Measurements from ENCODE around the gene AGMO.

The AGMO gene

DNA sequence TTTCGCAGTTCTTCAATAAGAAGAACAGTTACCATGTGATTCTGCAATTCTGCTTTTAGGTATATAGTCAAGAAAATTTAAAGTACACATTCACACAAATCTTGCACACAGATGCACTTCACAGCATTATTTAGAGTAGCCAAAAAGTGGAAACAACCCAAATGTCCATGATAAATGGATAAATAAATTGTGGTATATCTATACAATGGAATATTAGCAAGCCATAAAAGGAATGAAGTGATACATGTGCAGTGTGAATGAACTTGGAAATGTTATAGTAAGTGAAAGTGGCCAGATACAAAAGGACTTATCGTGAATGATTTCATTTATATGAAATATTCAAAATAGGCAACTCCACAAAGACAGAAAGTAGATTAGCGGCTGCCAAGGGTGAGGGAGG lies 109.1 kb downstream of the AGMO start:
- DNase-seq: no peak

- DNase-seq: no peak
These were observed 115.1 kb downstream of the AGMO start for GRCh38 chr7:15446722-15447121.

GRCh38 chr7:15446280-15446679 lies 115.5 kb downstream of the AGMO start:
- DNase-seq: no peak

GRCh38 chr7:15441915-15442314 lies 119.9 kb downstream of the AGMO start:
- DNase-seq: no peak

GRCh38 chr7:15440482-15440881 lies 121.3 kb downstream of the AGMO start:
- no peak for DNase-seq

DNA sequence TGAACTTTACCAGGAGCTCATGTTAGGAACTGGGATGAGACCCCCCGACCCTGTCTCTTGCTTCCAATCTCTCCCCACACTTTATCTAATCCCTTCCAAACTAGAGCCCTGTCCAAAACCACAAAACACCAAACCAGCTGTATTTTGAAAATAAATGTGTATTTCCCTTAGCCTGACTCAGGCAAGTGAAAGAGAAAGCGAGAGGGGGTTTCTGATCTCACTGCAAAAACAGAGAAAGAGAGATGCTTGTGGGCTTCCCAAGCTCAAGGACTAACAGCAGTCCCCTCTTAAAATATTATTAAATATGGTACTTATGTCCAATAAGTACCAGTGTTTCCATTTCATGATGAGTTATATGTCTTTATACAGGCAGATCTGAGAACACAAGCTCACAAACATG lies 122.0 kb downstream of the AGMO start:
- DNase-seq: no peak

GRCh38 chr7:15433151-15433550 lies 128.7 kb downstream of the AGMO start:
- DNase-seq: no peak

DNA sequence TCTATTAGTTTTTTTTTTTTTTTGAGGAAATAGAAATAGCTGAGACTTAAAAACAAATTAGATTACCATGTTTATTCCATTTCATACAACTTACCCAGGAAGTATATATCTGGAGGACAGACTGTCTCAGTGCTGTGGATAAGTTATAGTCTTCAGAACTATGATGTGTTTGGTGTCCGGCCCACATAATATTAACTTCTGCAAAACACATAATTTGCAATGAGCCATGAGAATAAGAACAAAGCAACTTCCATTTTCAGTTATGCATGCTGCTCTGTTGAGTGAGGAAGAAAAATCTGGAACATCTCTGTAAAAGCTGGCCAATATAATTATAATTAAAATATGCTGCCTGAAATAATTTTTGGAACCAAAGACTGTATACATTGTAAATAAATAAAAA lies 130.9 kb downstream of the AGMO start:
- DNase-seq: no peak

DNA sequence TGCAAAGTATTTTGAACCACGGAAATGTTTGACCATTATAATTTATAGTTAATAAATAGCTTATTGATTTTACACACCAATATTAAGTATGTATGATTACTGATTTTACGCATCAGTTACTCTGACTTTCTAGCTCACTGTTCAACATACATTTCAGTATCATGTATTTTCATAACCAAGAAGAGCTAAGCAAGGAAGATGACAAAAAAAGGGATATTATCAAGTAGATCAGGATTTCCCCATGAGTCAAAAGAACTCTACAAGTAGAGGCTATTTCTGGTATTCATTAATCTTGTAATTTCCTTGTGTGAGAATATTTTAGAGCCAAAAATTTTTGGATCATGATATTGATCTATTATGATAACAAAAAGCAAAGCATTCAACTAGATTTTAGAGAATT lies 131.6 kb downstream of the AGMO start:
- no peak for DNase-seq

DNA sequence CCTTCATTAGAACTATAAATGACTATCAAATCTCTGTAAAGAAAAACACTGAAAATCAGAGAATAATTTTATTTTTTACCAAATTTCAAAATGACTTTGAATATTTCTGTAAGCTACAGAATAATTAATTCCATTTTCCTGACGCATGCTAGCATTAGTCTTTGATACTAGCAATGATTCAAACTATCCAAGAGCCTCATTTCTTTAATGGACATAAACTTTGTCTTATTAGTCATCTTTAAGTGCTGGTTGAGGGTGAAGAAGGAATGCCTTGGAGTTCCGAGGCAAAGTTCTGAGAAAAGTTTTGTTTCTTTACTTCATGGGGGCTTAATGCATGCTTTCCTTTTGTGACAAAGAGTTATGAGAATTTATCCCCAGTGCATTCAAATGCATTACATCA lies 137.3 kb downstream of the AGMO start:
- DNase-seq: no peak

GRCh38 chr7:15419596-15419995 lies 142.2 kb downstream of the AGMO start:
- no peak for DNase-seq

- no peak for DNase-seq
These were observed 143.6 kb downstream of the AGMO start for GRCh38 chr7:15418264-15418663.

- no peak for DNase-seq
These were observed 144.3 kb downstream of the AGMO start for GRCh38 chr7:15417341-15417988.

DNA sequence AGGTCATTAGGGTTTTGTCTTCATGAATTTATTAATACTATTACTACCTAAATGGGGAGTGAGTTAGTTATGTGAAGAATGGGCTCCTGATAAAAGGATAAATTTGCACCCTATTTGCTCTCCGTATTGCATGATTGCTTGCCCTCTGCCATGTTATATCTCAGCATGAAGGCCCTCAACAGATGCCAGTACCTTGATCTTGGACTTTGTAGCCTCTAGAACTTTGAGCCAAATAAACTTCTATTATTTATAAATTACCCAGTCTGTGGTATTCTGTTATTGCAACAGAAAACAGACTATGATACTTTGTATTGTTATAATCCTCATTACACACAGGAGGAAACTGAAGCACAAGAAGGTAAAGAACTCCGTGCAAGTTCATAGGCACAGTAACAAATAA lies 150.8 kb downstream of the AGMO start:
- no peak for DNase-seq

DNA sequence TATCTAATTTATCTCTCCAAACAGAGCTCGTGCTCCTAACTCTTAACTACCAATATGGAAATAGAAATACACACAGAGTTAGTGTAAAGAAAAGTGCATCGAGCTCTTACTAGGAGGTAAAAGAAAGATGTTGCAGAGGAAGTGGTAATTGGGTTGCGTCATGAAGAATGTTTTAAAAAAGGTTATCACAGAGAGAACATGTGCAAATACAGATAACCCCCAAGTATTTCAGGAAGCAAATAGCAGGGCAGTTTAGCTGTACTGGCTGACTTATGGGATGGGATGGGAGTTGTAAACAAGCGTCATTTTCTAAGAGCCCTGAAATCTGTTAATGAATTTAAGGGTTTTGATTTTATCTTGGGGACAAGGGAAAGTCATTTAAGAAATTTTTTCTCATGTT lies 153.9 kb downstream of the AGMO start:
- no peak for DNase-seq

GRCh38 chr7:15403751-15404150 lies 158.1 kb downstream of the AGMO start:
- DNase-seq: no peak

- DNase-seq: no peak
These were observed 158.5 kb downstream of the AGMO start for GRCh38 chr7:15403315-15403714.

DNA sequence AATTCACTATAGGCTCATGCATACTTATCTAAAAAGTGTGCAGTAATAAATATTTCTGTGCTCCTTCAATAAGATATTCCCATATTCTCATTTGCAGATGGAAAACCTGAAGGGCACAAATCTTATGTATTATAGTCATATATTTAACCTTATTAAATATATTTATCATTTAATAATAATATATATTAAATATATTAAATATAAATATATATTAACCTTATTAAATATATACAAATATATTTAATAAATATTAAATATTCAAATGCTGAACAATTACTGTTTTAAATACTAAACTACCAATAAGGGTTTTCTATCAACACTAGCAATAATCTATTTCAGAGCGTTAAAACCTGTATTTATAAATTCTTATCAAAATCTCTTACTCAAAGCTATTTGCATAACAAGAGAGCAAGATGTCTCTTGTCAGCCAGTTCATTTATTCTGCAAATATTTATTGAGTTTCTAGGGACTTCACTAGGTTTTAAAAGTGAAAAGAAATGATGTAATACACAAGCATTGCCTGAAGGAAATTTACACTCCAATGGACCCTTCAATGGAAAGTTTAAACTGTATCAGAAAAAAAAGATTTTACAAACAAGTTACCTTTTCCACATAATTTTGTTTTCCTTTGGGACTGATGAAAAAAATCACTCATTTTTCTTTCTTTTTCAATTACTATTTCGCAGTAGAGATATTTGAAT lies 159.2 kb downstream of the AGMO start:
- DNase-seq: no peak

- no peak for DNase-seq
These were observed 161.4 kb downstream of the AGMO start for GRCh38 chr7:15400440-15400839.

DNA sequence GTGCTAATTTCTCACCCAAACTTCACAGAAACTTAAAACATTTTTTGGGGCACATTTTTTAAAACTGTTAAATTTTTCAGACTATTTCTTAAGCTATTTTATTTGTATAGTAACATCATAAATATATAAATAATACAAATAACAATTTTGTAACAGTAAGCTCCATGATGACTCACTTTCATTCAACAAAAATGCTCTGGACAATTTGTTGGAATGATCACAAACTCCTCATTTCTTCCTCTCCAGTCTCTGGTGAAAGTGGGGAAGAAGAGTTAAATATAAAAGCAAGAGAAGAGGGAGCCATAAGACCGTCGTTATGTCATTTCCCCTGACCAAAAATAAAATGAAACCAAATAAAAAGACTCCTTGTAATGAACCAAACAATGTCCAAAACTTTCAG lies 162.4 kb downstream of the AGMO start:
- no peak for DNase-seq

GRCh38 chr7:15397922-15398760 lies 163.7 kb downstream of the AGMO start:
- no peak for DNase-seq

DNA sequence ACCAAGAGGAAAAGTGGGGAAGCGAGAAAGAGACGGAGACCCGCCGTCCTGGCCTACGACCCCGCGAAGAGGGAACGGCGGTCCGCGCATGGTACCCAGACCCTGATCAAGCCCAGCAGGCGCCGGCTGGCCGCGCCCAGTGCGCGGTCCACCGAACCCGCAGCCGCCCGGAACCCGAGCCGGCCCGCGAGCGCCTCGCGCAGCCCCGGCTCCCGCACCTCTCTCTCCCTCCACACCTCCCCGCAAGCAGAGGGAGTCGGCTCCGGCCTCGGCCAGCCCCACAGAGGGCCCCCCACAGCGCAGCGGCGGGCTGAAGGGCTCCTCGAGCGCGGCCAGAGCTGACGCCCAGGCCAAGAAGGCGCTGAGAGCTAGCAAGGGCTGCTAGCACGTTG lies 164.7 kb downstream of the AGMO start:
- DNase-seq: no peak

DNA sequence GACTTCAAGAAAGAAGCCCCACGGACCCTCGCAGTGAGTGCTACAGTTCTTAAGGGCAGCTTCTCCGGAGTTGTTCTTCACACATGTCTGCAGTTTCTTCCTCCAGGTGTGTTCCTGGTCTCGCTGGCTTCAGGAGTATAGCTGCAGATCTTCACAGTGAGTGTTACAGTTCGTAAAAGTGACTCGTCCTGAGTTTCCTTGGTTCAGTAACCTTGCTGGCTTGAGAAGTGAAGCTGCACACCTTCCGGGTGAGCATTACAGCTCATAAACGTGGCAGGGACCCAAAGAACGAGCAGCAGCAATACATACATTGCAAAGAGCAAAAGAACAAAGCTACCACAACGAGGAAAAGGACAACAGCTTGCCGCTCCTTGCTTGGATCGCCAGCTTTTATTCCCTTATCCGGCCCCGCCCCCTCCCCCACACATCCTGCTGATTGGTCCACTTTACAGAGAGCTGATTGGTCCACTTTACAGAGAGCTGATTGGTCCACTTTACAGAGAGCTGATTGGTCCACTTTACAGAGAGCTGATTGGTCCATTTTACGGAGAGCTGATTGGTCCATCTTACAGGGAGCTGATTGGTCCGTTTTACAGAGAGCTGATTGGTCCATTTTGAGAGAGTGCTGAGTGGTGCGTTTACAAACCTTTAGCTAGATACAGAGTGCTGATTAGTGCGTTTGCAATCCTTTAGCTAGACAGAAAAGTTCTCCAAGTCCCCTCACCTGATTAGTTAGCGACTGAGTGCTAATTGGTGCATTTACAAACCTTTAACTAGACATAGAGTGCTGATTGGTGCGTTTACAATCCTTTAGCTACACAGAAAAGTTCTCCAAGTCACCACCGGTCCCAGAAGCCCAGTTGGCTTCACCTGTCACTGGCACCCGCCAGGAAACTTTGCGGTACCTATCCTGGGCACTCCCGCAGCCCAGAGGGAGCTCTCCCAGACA lies 165.3 kb downstream of the AGMO start:
- no peak for DNase-seq

Measured in stimulated activated CD4-positive, alpha-beta T cell treated with anti-CD3 and anti-CD28 coated beads, Interleukin-4, amount 100 ng/mL, for 1 hour (primary cell).